Subcutaneous abdominal adipose tissue (tissue), 5 donors: ENCODE data around the gene COL5A1.
"Not testable (repeated sequence)": the region's sequence is repeated elsewhere in the genome, so short reads cannot be mapped to it uniquely, and the experiment has no call there.

Experiments used
- H3K27ac ChIP-seq: one replicate; pipeline ENCODE4 v1.7.0; 2013; ENCODE audit warnings: low read depth, mild to moderate bottlenecking, inconsistent platforms, low read length, moderate library complexity
- H3K27me3 ChIP-seq, 5 donors: one replicate each; pipeline ENCODE4 v1.7.0; 2013; ENCODE audit warnings: low read length in 5 of 5, inconsistent platforms in 1 of 5; ENCODE audit not compliant: control insufficient read depth in 5 of 5, insufficient read depth in 4 of 5
- H3K36me3 ChIP-seq, 5 donors: one replicate each; pipeline ENCODE4 v1.7.0; 2013; ENCODE audit warnings: low read length in 5 of 5; ENCODE audit not compliant: control insufficient read depth in 5 of 5, insufficient read depth in 5 of 5
- H3K4me1 ChIP-seq, 5 donors: one replicate each; pipeline ENCODE4 v1.7.0; 2013; ENCODE audit warnings: low read length in 5 of 5, mild to moderate bottlenecking in 3 of 5, moderate library complexity in 1 of 5; ENCODE audit not compliant: control insufficient read depth in 5 of 5, insufficient read depth in 5 of 5
- H3K4me3 ChIP-seq, 5 donors: one replicate each; pipeline ENCODE4 v1.7.0; 2013; ENCODE audit warnings: low read length in 5 of 5, low read depth in 1 of 5
- H3K9ac ChIP-seq, 5 donors: one replicate each; pipeline ENCODE4 v1.7.0; 2013; ENCODE audit warnings: low read length in 5 of 5, mild to moderate bottlenecking in 4 of 5, moderate library complexity in 3 of 5
- H3K9me3 ChIP-seq, 5 donors: one replicate each; pipeline ENCODE4 v1.7.0; 2013; ENCODE audit warnings: low read length in 5 of 5; ENCODE audit not compliant: control insufficient read depth in 5 of 5
- donor health status: healthy.
- donor health status: healthy.
- donor health status: healthy.
- donor health status: healthy.
- donor health status: healthy.

Gene COL5A1

DNA sequence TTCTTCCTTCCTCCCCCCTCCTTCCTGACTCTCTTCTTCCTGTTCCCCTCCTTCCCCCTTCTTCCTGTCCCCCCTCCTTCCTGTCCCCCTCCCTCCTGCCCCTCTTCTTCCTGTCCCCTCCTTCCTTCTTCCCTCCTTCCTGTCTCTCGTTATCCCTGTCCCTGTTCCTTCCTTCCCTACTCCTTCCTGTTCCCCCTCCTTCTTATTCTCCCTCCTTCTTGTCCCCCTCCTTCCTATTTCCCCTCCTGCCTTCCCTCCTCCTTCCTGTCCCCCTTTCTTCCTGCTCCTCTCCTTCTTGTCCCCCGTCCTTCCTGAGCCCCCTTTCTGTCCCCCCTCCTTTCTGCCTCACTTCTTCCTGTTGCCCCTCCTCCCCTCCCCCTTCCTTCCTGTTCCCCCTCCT is 70.6 kb downstream of the COL5A1 start:
- no peak overlapping the region for H3K4me3 ChIP-seq
- peaks cover 0 to 4% (median 0%) of the 10 kb centered on the region in 5 donors for H3K9me3 ChIP-seq
- H3K36me3 ChIP-seq, result peaks cover 0 to 18% (median 13%) of the 10 kb centered on the region in 5 donors
- H3K4me1 ChIP-seq, result peaks cover 2 to 40% (median 22%) of the 10 kb centered on the region in 5 donors
- no peak overlapping the region for H3K9ac ChIP-seq
- no peak overlapping the region for H3K27ac ChIP-seq
- no peaks in the 10 kb centered on the region for H3K27me3 ChIP-seq

DNA sequence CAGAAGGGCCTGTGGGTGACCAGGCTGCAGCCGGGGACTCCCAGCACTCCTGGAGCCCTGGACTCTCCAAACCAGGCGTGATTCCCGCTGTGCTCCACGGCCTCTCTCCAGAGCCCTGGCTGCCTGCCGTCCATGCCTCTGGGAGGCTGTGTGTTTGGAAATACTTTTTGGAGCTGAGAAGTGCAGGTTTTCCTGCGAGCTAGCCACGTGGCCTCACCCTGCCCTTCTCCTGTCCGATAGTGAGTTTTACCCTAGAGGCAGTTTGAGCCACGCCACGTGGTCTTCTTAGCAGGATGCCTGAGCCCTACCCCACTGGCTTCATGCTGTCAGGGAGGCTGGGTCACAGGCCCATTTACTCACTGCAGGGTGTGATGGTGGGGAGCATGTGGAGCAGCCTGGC is 71.3 kb downstream of the COL5A1 start:
- no peak overlapping the region for H3K9ac ChIP-seq
- H3K27me3 ChIP-seq, result no peaks in the 10 kb centered on the region
- no peak overlapping the region for H3K27ac ChIP-seq
- H3K36me3 ChIP-seq, result peaks cover 0 to 22% (median 16%) of the 10 kb centered on the region in 5 donors
- H3K4me3 ChIP-seq, result no peak overlapping the region
- peaks cover 0 to 4% (median 0%) of the 10 kb centered on the region in 5 donors for H3K9me3 ChIP-seq
- peaks cover 0 to 34% (median 15%) of the 10 kb centered on the region in 5 donors for H3K4me1 ChIP-seq

DNA sequence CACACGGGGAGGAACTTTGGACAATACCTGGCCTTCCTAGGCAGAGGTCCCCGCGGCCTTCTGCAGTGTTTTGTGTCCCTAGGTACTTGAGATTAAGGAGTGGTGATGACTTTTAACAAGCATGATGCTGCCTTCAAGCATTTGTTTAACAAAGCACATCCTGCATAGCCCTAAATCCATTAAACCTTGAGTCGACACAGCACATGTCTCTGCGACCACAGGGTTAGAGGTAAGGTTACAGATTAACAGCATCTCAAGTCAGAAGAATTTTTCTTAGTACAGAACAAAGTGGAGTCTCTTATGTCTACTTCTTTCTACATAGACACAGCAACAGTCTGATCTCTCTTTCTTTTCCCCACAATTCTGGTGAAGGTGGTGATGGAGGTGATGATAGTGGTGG is 73.9 kb downstream of the COL5A1 start:
- H3K27ac ChIP-seq, H3K27me3 ChIP-seq, H3K9ac ChIP-seq, H3K9me3 ChIP-seq, H3K4me3 ChIP-seq: not testable (repeated sequence)
- Histone ChIP-seq H3K36me3 (peaks cover 0 to 32% (median 26%) of the 10 kb centered on the region in 5 donors), H3K4me1 (peaks cover 0 to 18% (median 6%) of the 10 kb centered on the region in 5 donors)

DNA sequence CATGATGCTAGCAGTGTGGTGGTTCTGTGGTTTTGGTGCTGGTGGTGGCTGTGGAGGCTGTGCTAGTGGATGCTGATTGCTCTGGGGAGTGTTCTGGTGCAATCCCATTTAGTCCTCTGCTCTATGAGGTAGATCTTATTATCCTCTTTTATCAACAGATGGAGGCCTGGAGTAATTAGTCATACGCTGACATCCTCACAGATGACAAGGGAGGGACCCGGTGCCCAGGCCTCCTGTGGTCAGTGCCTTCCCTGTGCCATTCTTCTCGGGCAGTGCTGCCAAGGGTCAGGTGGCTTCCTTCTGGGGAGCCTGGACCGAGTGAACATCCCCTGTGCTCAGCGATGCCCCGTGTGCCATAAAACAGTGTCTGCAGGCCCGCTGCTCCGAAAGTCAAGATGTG is 74.5 kb downstream of the COL5A1 start:
- no peak overlapping the region for H3K27ac ChIP-seq
- peaks cover 0 to 4% (median 0%) of the 10 kb centered on the region in 5 donors for H3K9me3 ChIP-seq
- H3K36me3 ChIP-seq, result peaks cover 0 to 32% (median 26%) of the 10 kb centered on the region in 5 donors
- H3K9ac ChIP-seq, result no peak overlapping the region
- H3K27me3 ChIP-seq, result no peaks in the 10 kb centered on the region
- peaks cover 0 to 16% (median 6%) of the 10 kb centered on the region in 5 donors for H3K4me1 ChIP-seq
- H3K4me3 ChIP-seq, result no peak overlapping the region

DNA sequence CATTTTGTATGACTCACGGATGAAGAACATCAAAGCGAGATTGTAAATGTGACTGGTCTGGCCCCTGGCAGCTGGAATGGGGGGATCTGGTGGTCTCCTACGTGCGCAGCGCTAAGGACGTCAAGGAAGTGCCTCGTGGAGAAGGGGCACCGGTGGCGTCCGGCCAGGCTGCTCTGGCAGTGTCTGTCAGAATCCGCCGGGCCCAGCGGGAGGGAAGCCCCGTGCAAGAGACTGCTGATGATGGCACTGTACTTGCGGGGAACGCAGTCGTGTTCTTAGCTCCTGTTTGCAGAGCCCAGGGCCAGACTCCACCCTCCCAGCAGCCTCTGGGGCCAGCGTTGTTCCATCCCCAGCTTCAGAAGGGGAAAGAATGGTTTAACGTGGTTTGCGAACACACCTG is 75.5 kb downstream of the COL5A1 start:
- peaks cover 0 to 32% (median 26%) of the 10 kb centered on the region in 5 donors for H3K36me3 ChIP-seq
- H3K9me3 ChIP-seq, result peaks cover 0 to 4% (median 0%) of the 10 kb centered on the region in 5 donors
- no peak overlapping the region for H3K4me3 ChIP-seq
- H3K9ac ChIP-seq, result no peak overlapping the region
- no peaks in the 10 kb centered on the region for H3K27me3 ChIP-seq
- peaks cover 0 to 9% (median 6%) of the 10 kb centered on the region in 5 donors for H3K4me1 ChIP-seq
- no peak overlapping the region for H3K27ac ChIP-seq

DNA sequence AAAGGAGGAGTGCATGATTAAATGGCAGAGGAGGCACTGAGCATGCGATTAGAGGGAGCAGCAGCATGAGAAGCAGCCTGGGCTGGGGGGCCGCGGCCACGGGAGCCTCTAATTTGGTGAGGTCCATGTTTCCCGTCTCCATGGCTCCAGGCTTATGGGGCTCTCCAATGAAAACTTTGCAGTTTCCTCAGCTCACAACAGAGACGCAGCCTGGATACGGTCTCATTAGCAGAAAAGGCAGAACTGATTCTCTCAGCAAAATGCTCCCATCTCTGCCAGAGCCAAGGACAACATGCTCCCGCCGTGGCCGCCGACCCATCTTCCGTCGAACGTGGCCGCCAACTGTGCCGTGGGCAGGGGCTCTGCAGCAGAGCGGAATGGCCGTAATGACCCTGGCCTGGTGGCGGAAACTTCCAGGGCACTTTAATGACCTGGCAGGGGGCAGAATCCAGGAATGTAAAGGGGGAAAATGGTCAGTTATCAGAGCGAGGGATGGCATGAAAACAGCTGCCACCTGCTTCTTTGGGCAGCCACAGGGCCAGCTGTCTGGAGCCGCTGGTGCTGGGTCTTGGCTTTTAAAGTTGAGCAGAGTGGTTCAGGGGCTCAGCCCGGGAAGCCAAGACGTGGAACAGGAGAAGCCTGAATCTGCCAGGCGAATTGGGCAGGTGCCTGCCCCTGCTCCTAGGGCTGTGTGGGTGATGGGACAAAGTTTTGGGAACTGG is 76.5 kb downstream of the COL5A1 start:
- peaks cover 0 to 32% (median 26%) of the 10 kb centered on the region in 5 donors for H3K36me3 ChIP-seq

DNA sequence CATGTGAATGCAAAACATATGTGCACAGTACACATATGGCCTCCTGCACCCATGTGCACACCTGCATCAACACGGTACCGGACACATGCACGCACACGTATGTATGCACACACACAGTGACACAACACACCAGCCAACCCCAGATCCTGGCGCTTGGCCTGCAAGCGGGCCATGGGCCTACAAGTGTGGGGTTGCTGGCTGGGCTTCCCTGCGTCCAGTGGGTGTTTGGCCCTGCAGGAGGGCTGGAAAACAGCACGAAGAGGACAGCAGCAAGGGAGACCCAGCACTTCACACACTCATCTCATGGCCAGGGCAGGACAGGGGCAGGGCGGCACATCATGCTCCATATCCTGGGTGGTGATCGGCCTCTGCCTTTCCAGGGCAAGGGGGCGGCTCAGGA is 77.7 kb downstream of the COL5A1 start:
- Histone ChIP-seq H3K27me3 (no peaks in the 10 kb centered on the region), H3K4me1 (peaks cover 0 to 5% (median 4%) of the 10 kb centered on the region in 5 donors), H3K9me3 (peaks cover 0 to 2% (median 0%) of the 10 kb centered on the region in 5 donors), H3K4me3 (no peak overlapping the region), H3K27ac (no peak overlapping the region), H3K36me3 (peaks cover 0 to 33% (median 27%) of the 10 kb centered on the region in 5 donors), H3K9ac (no peak overlapping the region)

More for the DNA sequence above, 76.5 kb downstream of the COL5A1 start:
- Histone ChIP-seq H3K4me1 (peaks cover 0 to 2% (median under 1%) of the 10 kb centered on the region in 5 donors), H3K27me3 (no peaks in the 10 kb centered on the region), H3K9me3 (peaks cover 0 to 4% (median 0%) of the 10 kb centered on the region in 5 donors), H3K4me3 (no peak overlapping the region), H3K9ac (no peak overlapping the region), H3K27ac (no peak overlapping the region)

DNA sequence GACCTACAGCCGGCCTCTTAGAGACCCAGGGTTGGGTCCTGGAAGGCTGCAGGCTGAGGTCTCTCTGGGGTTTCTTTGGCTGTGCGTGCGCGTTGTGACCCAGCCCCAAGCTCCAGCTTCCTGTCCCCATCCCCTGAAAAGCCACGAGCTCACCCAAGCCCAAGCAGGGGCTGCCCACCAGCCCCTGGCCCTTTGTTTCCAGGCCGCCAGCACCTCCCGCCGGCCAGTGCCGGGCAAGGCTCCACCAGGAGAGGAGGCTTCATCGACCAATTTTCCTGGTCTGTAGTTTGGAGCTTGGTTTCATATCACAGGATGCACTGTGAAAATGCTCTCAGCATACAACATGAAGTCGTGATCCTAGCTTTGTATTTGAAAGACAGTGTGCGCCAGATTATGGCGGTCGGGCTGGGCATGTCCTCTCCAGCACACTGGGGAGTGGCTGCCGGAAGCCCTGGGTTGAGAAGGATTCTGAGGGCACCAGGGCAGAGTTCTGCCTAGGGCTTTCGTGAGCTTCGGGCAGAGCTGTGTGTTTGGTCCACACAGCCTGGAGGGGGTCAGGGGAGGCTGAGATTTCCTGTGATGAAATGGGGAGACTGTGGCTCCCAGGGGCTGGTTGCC is 78.6 kb downstream of the COL5A1 start:
- Histone ChIP-seq H3K27ac (no peak overlapping the region), H3K4me1 (peaks cover 0 to 7% (median 6%) of the 10 kb centered on the region in 5 donors)

DNA sequence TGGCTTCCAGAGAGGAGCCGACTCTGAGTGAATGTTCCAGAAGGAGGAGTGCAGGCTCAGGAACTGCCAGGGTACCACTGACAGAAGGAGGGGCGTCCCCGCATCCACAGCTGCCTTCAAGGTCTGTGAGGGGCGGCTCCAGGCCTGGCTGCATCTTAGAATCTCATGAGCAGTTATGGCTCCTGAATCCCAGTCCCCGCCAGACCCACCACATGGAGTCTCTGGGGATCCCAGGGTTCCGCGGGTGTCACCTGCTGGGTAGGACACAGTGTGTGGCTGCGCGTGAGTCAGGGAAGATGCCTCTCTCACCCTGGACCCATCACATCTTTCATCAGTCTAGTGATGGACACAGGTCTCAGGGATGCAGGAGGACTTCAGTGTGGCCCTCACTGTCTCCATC is 79.2 kb downstream of the COL5A1 start:
- Histone ChIP-seq H3K9ac (no peak overlapping the region), H3K9me3 (no peaks in the 10 kb centered on the region), H3K4me3 (no peak overlapping the region), H3K36me3 (peaks cover 0 to 39% (median 30%) of the 10 kb centered on the region in 5 donors), H3K27ac (no peak overlapping the region), H3K4me1 (peaks cover 0 to 11% (median 6%) of the 10 kb centered on the region in 5 donors), H3K27me3 (no peaks in the 10 kb centered on the region)

More for the DNA sequence above, 78.6 kb downstream of the COL5A1 start:
- Histone ChIP-seq H3K9me3 (no peaks in the 10 kb centered on the region), H3K4me3 (no peak overlapping the region), H3K9ac (no peak overlapping the region), H3K36me3 (peaks cover 0 to 39% (median 27%) of the 10 kb centered on the region in 5 donors), H3K27me3 (no peaks in the 10 kb centered on the region)

DNA sequence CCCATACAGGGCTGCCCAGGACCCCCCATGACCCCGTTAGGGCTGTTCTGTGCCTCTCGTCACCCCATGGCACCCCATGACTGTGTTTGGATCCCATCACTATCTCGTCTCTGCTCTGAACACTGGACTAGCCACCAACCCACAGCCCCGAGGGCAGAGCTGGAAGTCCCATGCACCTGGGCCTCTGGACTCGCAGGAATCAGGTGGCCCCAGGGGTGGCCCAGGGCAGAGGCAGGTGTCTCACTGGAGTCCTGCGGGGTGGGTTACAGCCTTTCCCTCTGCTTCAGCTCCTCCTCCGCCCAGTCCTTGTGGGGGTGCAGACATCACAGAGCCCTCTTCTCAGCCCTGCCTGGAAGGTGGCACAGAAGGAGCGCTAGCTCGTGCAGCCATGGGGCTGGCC is 79.7 kb downstream of the COL5A1 start:
- H3K4me3 ChIP-seq, result no peak overlapping the region
- no peaks in the 10 kb centered on the region for H3K9me3 ChIP-seq
- peaks cover 0 to 36% (median 26%) of the 10 kb centered on the region in 5 donors for H3K36me3 ChIP-seq
- H3K9ac ChIP-seq, result no peak overlapping the region
- no peak overlapping the region for H3K27ac ChIP-seq
- H3K4me1 ChIP-seq, result peaks cover 0 to 15% (median 6%) of the 10 kb centered on the region in 5 donors
- no peaks in the 10 kb centered on the region for H3K27me3 ChIP-seq
